PC-9 (cell line): Measurements from ENCODE around the gene TMEM165. TPM values are rescaled to one million over a fixed set of nuclear protein-coding genes. Genes with fewer than 3 reads are reported as not detected.

Experiments used
- BruUV-seq: library from RNA; stranded (reverse); fragments of 400-500 nt; replicated peaks from 2 replicates; lab custom pipeline; 2021; lab: Mats Ljungman, UMichigan
- CTCF ChIA-PET: fragments of 300-600 bp; sonication (Branson Sonifier 250); formaldehyde crosslinking; loops from one replicate; lab custom pipeline; 2022; ENCODE audit warnings: antibody characterized with exemption; lab: Charles Lee
- POLR2A ChIA-PET: fragments of 300-600 bp; sonication (Branson Sonifier 250); formaldehyde crosslinking; loops from one replicate; lab custom pipeline; 2022; ENCODE audit warnings: antibody characterized with exemption; ENCODE audit not compliant: unreplicated experiment; lab: Charles Lee
- DNase-seq, 2 experiments: peaks; one replicate each; pipeline versions ENCODE4 v3.0.0 to v3.0.0-alpha.2; 2015 to 2022; ENCODE audit warnings: mixed read lengths in 1 of 2
- H2AFZ ChIP-seq: fragments of 200-600 bp; sonication (generic); 2 replicates; pipeline ENCODE4 v1.8.1; 2017; ENCODE audit warnings: antibody characterized with exemption
- H3F3A ChIP-seq: fragments of 200-600 bp; sonication (generic); 2 replicates; pipeline ENCODE4 v1.8.1; 2017; ENCODE audit warnings: antibody characterized with exemption, mild to moderate bottlenecking, low read depth; ENCODE audit not compliant: insufficient read depth
- H3K27ac ChIP-seq: fragments of 200-600 bp; sonication (generic); 2 replicates; pipeline ENCODE4 v1.6.1; 2016; ENCODE audit warnings: mixed run types
- H3K27me3 ChIP-seq: fragments of 200-600 bp; sonication (generic); 2 replicates; pipeline ENCODE4 v1.6.1; 2016; ENCODE audit warnings: low read depth, mixed run types; ENCODE audit not compliant: insufficient read depth
- H3K36me3 ChIP-seq: fragments of 200-600 bp; sonication (generic); 2 replicates; pipeline ENCODE4 v1.6.1; 2016; ENCODE audit warnings: low read depth, mixed run types
- H3K4me1 ChIP-seq: fragments of 200-600 bp; sonication (generic); replicated peaks from 2 replicates; pipeline ENCODE4 v1.6.1; 2016; ENCODE audit warnings: mixed run types; ENCODE audit not compliant: insufficient read depth
- H3K4me2 ChIP-seq: fragments of 200-600 bp; sonication (generic); 2 replicates; pipeline ENCODE4 v1.6.1; 2017; ENCODE audit warnings: mixed run types
- H3K4me3 ChIP-seq: fragments of 200-600 bp; sonication (generic); 2 replicates; pipeline ENCODE4 v1.6.1; 2016; ENCODE audit warnings: mixed run types
- H3K79me2 ChIP-seq: fragments of 200-600 bp; sonication (generic); 2 replicates; pipeline ENCODE4 v1.6.1; 2017; ENCODE audit warnings: low read depth, mixed run types
- H3K9me2 ChIP-seq: fragments of 200-600 bp; sonication (generic); 2 replicates; pipeline ENCODE4 v1.8.1; 2017; ENCODE audit warnings: mild to moderate bottlenecking; ENCODE audit not compliant: insufficient read depth
- H3K9me3 ChIP-seq: fragments of 200-600 bp; sonication (generic); 2 replicates; pipeline ENCODE4 v1.8.1; 2016; ENCODE audit warnings: low read depth; ENCODE audit not compliant: insufficient read depth
- H4K20me1 ChIP-seq: fragments of 200-600 bp; sonication (generic); 2 replicates; pipeline ENCODE4 v1.8.1; 2017; ENCODE audit not compliant: insufficient read depth
- EZH2 ChIP-seq: fragments of 200-600 bp; sonication (generic); IDR thresholded peaks from 2 replicates; pipeline ENCODE4 v1.8.0; 2017; ENCODE audit warnings: antibody characterized with exemption, low read depth
- intact Hi-C: fragments of 100-400 bp; cut with micrococcal nuclease; formaldehyde crosslinking; loops from one replicate; pipeline ENCODE4 v1.10.0; 2022; ENCODE audit not compliant: unreplicated experiment
- total RNA-seq: library from RNA; stranded (reverse); gene quantifications from 2 replicates; pipeline ENCODE4 v1.2.3, GENCODE V29; 2021
- TF ChIP-seq, protein P1 (sequence below): fragments of 200-600 bp; sonication (generic); conservative IDR thresholded peaks from 2 replicates; pipeline ENCODE4 v1.6.1; 2017; ENCODE audit warnings: mixed run types, antibody characterized with exemption, mild to moderate bottlenecking, moderate library complexity

TMEM165 gene
- total RNA-seq, 1 experiment from 2014 or later, result 61.4 TPM

DNA sequence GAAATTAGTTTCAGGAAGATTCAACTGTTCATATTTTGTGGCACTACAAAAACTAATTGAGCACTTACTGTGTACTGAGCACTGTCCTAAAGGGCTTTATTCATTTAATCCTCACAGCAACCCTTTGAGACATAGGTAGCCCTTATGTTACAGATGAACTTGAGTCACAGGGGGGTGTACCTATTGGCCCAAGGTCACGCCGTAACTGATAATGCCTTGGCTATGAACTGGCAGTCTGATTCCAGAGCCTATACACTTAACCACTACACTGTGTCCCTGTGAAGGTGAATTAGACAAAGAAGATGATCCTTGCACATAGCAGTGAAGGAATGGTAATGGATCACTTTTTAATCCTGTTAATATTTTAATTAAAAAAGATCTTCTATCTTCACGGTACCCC is 12.0 kb downstream of the TMEM165 start:
- peaks cover 26% of the 10 kb centered on the region for H4K20me1 ChIP-seq
- H3K36me3 ChIP-seq, result no peaks in the 10 kb centered on the region

DNA sequence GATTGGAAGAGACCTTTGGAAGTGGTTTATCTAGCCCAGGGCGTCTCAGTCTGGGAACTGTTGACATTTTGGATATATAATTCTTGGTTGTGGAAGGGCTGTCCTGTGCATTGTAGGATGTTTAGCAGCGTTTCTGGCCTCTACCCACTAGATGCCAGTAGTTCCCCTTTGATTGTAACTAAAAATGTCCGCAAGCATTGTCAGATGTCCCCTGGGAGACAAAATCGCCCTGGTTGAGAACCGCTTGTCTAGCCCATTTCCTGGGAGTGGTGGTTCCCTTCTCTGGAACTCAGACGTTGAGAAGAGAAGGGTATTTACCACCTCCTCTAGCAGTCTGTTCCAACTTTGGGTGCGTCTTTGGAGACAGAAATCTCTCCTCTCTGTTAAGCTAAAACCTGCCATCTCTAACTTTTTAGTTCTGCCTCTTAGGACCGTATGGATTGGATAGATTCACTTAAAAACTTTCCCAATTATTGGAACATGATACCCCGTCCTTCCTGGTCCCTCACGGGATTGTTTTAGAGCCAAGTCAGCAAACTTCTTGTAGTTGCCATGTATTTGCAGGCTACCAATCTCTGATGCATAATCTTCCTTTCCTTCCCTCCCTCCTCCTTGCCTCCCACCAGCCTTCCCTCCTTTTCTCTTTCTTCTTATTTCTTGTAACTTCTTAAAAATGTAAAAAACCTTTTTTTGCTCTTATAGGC is 13.9 kb downstream of the TMEM165 start:
- Histone ChIP-seq H2AFZ (no peak overlapping the region), H3K79me2 (peaks cover 70% of the 10 kb centered on the region), H3K27me3 (no peaks in the 10 kb centered on the region), H3K9me2 (no peaks in the 10 kb centered on the region), H3K9me3 (no peaks in the 10 kb centered on the region), H3K4me1 (no peaks in the 10 kb centered on the region), H3K4me3 (no peak overlapping the region), H3K27ac (no peak overlapping the region), H4K20me1 (peaks cover 21% of the 10 kb centered on the region), H3F3A (no peaks in the 10 kb centered on the region), H3K36me3 (no peaks in the 10 kb centered on the region), H3K4me2 (no peak overlapping the region)
- DNase-seq, result no peak
- intact Hi-C loops, result no loop called here
- ChIA-PET POLR2A (no interaction called here), CTCF (no interaction called here)
- no TSS peak for BruUV-seq
- TF ChIP-seq EZH2, result no peak
- TF ChIP-seq, protein P1, sequence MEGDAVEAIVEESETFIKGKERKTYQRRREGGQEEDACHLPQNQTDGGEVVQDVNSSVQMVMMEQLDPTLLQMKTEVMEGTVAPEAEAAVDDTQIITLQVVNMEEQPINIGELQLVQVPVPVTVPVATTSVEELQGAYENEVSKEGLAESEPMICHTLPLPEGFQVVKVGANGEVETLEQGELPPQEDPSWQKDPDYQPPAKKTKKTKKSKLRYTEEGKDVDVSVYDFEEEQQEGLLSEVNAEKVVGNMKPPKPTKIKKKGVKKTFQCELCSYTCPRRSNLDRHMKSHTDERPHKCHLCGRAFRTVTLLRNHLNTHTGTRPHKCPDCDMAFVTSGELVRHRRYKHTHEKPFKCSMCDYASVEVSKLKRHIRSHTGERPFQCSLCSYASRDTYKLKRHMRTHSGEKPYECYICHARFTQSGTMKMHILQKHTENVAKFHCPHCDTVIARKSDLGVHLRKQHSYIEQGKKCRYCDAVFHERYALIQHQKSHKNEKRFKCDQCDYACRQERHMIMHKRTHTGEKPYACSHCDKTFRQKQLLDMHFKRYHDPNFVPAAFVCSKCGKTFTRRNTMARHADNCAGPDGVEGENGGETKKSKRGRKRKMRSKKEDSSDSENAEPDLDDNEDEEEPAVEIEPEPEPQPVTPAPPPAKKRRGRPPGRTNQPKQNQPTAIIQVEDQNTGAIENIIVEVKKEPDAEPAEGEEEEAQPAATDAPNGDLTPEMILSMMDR, result no peak

More for the DNA sequence above, 12.0 kb downstream of the TMEM165 start:
- Histone ChIP-seq H3K27ac (no peak overlapping the region), H3K4me2 (no peak overlapping the region), H3K9me3 (no peaks in the 10 kb centered on the region), H3K4me3 (no peak overlapping the region), H3K79me2 (peaks cover 83% of the 10 kb centered on the region), H3K4me1 (no peaks in the 10 kb centered on the region), H3K9me2 (no peaks in the 10 kb centered on the region), H2AFZ (no peak overlapping the region), H3F3A (no peaks in the 10 kb centered on the region), H3K27me3 (no peaks in the 10 kb centered on the region)
- no peak for TF ChIP-seq EZH2
- TF ChIP-seq, protein P1, result no peak
- no peak for DNase-seq
- CTCF ChIA-PET, result no interaction called here
- POLR2A ChIA-PET, result no interaction called here
- BruUV-seq, result no TSS peak
- intact Hi-C loops, result no loop called here

GRCh38 chr4:55410431-55410830 is 14.7 kb downstream of the TMEM165 start:
- TF ChIP-seq, protein P1, result no peak
- TF ChIP-seq EZH2, result no peak

More at GRCh38 chr4:55410431-55410830, 14.7 kb downstream of the TMEM165 start:
- H3K4me3 ChIP-seq, result no peak overlapping the region
- ChIA-PET CTCF (no interaction called here), POLR2A (no interaction called here)
- BruUV-seq, result no TSS peak
- no peak for DNase-seq
- H3K9me2 ChIP-seq, result no peaks in the 10 kb centered on the region
- H3K27ac ChIP-seq, result no peak overlapping the region
- H3F3A ChIP-seq, result no peaks in the 10 kb centered on the region
- no peaks in the 10 kb centered on the region for H3K9me3 ChIP-seq
- H3K4me1 ChIP-seq, result no peaks in the 10 kb centered on the region
- H3K79me2 ChIP-seq, result peaks cover 66% of the 10 kb centered on the region
- H2AFZ ChIP-seq, result no peak overlapping the region
- no peaks in the 10 kb centered on the region for H3K36me3 ChIP-seq
- H4K20me1 ChIP-seq, result peaks cover 21% of the 10 kb centered on the region
- H3K27me3 ChIP-seq, result no peaks in the 10 kb centered on the region
- no peak overlapping the region for H3K4me2 ChIP-seq
- intact Hi-C loops, result no loop called here
